ENCODE measurements around the gene PLK2.

Gene PLK2

GRCh38 chr5:58477760-58478376 is 18.0 kb upstream of the PLK2 start:
- no peak for DNase-seq

GRCh38 chr5:58475404-58475803 is 15.5 kb upstream of the PLK2 start:
- DNase-seq, result no peak

- no peak for DNase-seq
These were observed 10.0 kb upstream of the PLK2 start for GRCh38 chr5:58469896-58470295.

GRCh38 chr5:58466939-58467338 is 7.1 kb upstream of the PLK2 start:
- peak; percentile 40 for DNase-seq

DNA sequence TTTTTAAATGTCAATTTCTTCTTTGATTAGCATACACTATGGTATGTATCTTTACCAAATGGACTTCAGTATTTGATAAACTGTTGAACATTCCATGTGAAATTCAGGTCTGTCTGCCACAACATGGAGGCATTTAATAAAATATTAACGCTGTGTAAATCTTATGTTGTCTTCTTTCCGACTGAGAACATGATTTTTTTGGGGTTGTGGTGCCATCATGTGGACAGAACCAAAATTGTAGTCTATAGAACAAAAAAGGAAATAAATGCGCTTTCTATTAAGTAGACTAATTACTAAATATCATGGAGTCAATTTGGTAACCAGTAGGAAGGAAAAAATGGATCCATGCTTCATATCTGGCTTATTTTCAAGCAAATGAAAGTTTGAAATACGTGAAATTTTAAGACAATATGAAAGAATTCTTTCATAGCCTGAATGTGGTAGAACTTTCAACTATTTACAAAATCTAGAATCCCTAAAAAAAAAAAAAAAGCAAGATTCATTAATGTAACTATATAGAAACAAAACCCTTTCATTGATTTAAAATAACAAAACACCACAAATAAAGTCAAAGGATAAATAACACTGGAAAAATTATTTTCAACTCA is 2.8 kb upstream of the PLK2 start:
- DNase-seq, result peak; percentile 88

GRCh38 chr5:58462154-58462553 is 2.3 kb upstream of the PLK2 start:
- no peak for DNase-seq

DNA sequence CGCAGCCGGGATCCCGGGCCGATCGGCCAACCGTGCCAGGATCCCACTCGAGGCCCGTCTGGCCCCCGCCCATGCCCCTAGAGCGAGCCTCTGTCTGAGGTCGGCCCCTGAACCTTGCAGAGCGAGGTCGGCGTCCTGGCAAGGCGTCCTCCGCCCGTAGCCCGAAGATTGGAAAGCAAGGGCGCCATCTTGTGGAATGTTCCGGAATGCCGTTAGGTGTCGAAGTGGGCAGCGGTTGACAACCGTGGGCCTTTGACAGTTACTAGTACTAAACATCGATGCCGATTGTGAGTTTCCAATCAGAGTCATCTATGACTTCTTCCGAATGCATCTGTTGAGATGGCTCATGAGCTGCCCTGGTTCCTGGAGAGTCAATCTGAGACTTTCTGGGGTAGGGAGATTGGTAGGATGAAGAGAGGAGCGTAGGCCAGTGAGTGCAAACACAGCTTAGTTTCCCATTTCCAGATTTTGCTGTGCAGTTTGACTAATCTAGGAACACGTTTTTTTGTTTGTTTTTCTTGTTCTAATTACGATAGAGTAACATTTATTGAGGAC is 923 bp upstream of the PLK2 start:
- peak; percentile 83 for DNase-seq

DNA sequence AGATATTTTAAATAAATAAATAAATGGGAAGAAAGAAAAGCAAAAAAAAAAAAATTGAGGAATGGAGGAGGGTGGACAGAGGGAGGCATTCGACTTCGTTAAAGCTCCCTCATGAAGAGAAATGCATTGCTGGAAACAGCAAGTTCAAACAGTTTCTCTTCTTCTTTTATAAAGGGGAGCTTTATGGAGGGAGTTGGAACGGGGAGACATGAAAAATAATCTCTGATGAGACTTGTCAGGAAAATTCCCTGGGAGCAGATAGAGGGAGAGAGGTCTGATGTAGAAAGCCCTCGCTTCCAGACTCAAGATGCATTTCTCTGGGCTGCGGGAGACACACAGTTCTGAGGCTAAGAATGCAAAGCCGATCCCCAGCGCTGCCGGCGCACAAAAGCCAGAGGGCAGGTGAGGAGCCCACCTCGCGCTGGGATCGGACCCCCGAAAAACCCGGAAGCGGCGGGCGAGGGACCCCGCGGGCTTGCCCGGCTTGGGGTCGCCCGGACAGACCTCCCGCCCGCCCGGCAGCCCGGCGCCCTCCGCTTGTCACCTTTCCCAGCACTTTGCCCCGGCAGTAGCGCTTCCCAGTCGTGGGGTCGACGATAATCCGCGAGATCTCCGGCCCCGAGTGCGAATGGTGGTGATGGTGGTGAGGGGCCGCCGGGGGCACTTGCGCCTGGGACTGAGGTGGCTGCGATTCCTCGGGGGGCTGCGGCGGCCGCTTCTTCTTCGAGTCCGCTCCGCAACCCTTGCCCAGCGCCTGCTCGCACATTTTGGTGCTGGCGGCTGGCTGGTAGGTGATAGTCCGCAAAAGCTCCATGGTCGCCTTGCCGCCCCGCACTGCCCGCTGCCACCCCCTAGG is 512 bp downstream of the PLK2 start:
- DNase-seq, result peak; percentile 56

DNA sequence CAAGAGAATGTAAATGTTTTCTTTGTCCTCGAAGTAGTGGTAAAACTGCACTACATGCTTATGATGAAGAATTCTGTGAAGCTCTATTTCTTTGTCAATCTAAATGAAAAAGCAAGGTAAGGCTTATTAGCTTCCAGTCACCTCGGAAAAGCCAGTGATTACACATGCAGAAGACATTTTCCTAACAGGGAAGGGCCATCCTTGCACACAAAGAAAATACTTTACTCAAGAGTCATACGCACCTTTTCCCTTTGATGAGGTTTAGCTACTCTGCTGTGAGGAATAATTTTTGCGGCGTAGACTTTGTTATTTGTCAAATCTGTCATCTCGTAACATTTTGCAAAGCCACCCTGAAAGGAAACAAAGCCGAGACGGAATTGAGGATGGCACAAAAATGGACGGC is 1.1 kb downstream of the PLK2 start:
- no peak for DNase-seq

DNA sequence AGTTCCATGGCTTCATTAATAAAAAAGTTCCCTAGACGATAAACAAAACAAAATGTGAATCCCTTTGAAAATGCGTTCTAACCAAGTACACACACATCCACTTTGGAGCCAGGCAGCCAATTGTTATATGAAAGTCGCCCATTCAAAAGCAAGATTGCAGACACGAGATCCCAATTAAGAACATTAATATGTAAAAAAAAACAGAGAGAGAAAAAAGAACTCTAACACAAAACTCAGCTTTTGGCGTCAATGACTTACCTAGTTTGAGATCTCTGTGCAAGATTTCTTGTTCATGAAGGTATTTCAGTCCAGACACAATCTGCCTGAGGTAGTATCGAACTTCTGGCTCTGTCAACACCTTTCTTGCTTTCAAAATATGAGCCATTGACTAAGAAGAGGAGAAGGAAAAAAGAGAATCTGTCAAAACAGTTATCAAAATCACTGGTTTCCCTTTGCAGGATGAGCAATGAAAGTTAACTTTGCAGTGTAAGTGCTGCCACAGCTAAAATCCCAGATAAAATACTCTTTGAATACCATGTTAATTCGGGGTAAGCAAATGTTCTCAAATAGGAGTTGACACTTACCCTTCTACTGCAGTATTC is 1.6 kb downstream of the PLK2 start:
- DNase-seq, result no peak

DNA sequence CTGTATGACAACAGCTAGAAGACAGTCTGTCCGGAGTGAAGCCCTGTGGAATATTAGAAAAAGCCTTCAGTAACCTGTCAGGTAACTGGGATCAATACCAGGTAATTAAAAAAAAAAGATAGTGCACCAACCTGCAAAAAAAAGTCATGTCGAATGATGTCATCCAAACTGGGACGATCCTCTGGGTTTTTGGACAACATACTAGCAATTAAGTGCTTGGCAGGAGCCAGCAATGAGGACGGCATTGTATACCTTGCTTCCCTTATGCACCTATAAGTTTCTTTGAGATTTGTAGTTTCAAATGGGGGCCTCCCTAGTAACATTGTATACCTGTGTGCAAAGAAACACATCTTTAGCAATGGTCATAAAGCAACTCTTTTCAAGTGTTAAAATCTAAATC is 2.8 kb downstream of the PLK2 start:
- peak; percentile 39 for DNase-seq

GRCh38 chr5:58456486-58456885 is 3.4 kb downstream of the PLK2 start:
- no peak for DNase-seq

DNA sequence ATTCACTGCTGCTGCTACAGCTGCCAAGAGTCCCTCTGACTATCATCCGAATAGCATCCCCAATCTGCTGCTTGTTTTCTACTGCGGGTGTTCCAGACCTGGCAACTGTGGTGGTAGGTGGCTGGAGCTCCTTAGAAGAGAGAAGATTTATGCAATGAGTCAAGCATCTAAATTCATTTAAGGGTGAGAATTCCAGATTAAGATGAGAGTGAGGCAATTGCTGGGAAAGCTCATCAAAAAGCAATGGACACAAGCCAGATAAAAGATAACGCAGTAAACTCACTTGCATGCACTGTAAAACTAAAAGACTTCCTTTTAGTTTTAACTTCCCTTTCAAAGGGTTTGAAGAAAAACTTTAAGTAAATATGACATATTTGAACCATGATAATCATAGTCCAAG is 3.9 kb downstream of the PLK2 start:
- DNase-seq, result no peak

GRCh38 chr5:58455480-58455879 is 4.4 kb downstream of the PLK2 start:
- DNase-seq, result no peak

- no peak for DNase-seq
These were observed 4.8 kb downstream of the PLK2 start for GRCh38 chr5:58455066-58455465.

DNA sequence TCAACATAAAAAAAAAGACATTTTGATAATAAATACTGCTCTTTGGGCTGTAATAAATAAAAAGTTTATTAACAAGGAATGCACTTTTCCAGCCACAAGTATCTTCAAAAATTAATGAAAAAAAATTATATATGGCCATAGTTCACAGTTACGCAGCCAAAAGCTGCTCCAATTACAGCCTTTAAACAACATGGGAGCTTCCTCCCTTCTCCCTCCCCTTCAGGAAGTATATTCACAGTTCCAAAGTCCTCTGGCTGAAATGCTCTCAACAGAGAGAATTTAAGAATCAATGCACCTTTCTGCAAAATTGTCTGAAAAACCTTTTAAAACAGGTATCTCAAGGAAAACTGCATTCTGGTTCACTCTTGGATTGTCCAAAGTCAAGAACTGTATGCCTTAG is 5.9 kb downstream of the PLK2 start:
- no peak for DNase-seq

DNA sequence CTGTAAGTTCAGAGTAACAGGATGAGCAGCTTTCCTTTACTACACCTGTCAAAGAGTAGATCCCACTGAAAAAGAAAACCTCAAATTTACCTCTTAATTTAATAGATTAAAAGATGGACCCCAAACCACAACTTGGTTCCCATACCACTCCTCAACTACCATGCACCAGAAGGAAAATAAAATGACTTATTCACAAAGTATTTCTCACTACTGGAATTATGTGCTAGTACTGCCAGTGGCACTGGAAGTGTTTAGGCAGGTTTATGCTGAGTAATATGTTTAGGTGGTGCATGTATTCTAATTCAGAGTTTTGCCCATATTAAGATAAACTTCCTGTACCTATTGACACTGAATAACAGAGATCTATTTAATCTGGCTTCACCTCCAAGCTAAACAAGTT is 6.6 kb downstream of the PLK2 start:
- DNase-seq, result no peak

DNA sequence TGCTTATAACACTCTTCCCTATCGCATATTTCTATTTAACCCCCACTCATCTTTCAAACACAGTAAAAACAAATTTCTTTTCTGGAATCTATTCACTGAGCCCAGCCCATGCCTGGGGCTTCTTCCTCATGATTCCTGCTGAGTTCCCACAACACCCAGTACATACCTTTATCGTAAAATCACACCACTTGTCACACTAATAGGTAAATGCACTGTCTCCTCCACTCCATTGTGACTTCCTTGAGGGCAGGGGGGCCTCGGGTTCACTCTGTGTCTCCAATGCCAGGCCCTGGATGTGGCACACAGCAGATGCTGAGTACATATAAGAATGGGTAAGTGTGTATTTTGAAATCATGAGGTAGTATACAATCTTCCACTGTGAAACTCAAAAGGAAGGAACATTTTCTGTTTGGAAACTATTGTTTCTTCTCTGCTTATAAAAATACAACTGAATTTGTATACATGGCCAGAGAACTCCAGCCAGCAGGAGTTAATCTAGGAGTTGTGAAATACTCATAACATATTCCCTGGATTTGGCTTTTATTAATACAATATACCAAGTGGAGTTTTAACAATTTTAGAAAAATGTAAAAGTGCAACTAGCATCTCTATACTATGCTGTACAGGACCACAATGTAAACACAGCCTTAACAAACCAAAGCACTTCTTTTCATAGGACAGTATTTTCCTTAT is 7.2 kb downstream of the PLK2 start:
- no peak for DNase-seq

DNA sequence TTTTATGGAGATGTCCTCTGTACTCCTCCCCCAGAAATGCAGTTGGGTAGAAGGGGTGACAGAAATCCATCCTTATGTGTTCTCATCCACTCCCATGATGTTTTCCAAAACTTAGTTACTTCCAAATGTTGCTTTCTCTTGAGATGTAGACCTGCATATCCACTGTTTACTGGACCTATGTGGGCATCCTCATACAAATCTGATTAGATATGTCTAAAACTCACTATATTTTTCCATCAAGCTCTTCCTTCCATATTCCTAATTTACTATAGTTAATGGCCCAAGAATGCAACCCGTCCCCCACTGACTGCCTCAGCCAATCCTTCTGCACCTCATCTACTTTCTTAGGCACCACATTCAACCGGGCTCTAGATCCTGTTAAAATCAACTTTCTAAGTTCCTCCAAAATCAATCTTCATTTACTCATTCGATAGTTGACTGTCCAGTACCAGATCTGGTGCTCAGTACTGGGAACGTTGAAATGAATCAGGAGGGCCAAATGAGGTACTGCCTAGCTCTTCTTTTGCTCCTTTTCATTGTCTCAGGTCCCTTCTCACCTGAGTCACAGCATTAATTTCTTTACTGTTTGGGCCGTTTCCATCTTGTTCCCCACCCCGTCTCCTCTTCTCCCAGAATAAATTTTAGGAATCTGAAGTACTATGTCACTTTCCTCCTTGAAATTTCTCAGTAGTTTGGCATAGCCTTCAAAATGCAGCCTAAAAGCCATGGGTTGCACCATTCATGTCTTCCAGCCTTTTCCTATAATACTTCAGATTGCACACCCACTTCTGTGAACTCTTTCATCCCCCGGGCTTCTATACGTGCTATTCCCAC is 7.9 kb downstream of the PLK2 start:
- DNase-seq, result peak; percentile 61

- DNase-seq, result peak; percentile 74
These were observed 8.9 kb downstream of the PLK2 start for GRCh38 chr5:58450811-58451629.

DNA sequence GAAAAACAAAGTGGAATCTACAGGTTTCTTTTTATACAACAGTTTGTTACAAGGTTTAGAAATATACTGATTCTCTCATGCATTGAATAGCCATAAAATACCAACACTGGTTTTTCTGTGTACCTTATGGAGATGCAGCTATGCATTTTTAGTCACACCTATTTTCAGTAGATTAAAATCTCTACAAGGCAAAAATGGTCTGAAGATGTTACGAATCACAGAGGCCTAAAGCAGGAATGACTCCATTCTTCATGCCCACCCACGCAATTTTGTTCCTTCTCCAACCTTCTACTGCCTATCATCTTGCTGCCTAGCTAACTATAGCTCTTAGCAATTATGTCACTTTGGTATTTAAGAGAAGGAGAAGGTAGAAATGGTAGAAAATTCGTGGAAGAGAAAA is 9.9 kb downstream of the PLK2 start:
- DNase-seq, result no peak

Data from kidney glomerular epithelial cell (primary cell).